ENCODE data around the gene FTO.

The FTO gene

DNA sequence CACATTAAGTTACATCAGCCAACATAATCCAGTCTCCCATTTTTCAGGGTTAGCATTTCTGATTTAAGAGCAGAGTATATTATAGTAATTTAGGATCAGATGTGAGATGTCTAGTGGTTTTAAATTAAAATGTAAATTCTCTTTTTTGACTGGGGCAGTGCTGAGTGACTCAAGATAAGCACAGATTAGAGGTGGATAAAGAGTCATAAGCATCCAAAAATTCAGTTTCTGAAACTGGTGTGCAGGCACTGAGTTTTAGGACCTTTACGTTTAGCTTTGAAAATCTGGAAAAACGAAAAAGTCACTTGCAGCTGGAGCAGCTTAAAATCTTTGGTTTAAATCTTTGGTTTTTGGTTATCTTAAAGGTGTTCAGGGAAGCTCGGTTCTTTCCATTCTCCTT, 190.7 kb downstream of the FTO start:
- no peak for DNase-seq (ENCODE audit: low read depth in 2 of 2, low spot score in 1 of 2)

DNA sequence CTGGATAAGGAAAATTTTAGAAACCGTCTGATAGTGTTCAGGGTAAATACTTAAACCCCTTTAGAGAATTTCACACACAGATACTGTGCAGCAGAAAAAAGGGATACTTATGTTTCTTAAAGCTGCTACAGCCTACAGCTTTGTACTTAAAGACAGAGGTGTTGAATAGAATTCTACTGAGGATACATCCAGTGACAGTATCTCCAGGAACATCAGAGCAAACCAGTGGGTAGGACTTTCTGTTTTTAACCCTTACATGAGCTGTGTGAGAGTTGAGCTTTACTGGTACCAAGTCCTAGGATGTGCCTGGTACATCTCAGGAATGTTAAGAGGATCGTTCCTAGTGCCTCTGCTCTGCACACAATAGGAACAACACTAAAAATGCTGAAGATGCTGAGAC, 191.5 kb downstream of the FTO start:
- DNase-seq (ENCODE audit: low read depth in 2 of 2, low spot score in 1 of 2), result no peak

DNA sequence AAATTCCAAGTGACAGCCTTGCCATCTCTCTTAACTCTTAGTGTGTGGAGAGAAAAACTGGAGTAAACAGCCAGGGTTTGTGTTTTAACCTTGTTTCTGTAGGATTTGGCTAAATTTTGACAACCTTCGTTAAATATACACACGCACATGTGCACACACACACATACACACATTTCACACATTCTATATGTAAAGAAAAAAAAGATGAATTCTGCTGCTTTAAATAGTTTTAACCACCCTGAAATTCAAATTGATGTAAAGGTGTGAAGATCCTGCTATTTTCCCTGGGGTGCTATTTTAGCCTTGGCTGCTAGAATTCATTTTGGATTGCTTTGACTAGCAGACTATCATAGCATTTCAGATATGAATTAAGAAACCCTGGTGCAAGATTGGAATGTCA, 191.9 kb downstream of the FTO start:
- no peak for DNase-seq (ENCODE audit: low read depth in 2 of 2, low spot score in 1 of 2)

DNA sequence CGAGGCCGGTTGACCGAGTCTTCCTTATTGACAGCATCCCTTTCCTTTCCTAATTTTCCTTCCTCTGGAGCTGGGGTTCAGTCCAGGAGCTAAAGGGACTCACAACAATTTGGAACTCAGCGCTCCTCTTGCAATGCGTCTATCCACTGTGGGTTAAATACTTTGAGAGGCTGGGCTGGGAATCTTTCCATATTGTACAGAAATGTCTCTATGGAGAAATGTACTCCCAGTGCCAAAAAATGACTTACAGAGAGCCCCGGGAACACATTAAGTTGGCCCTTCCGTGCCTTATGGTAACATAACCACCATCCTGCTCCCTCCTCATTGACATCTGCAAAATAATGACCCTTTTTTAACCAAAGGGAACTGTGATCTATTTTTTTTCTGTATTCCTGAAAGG, 192.8 kb downstream of the FTO start:
- DNase-seq (ENCODE audit: low read depth in 2 of 2, low spot score in 1 of 2), result no peak

DNA sequence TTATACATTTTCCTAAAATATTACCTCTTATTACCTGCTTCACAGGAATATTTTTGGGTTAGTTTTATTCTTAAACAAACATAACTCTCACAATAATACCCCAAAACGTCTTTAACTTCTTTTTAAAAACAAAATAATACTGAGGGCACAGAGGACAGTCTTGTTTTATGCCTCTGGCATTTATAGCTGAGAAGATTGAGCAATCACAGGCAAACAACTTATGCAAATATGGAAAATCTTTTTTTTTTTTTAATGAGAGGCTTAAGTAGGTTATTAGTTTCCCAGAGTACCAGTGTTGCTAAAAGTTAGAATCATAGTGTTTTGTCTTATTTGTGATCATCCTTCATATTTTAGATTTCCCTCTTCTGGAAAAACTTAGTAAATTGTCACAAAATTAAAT, 195.0 kb downstream of the FTO start:
- no peak for DNase-seq (ENCODE audit: low read depth in 2 of 2, low spot score in 1 of 2)

DNA sequence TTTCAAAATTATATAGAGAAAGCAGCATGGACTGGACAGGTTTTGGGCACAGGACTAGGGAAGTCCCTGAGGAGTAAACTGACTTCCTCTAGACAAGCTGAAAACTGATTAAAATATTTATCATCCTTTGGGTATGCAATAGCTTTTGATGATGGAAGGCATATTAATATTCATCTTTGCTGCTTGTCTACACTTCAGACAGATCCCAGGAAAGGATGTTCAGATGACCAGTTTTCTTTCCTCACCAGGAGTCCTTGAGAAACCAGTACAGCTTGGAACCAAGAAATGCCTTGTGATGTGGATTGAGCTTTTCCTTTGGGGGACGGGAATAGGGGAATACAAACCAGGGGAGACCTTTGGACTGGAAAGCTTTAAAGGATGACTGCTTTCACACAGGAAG, 195.5 kb downstream of the FTO start:
- DNase-seq (ENCODE audit: low read depth in 2 of 2, low spot score in 1 of 2), result no peak

DNA sequence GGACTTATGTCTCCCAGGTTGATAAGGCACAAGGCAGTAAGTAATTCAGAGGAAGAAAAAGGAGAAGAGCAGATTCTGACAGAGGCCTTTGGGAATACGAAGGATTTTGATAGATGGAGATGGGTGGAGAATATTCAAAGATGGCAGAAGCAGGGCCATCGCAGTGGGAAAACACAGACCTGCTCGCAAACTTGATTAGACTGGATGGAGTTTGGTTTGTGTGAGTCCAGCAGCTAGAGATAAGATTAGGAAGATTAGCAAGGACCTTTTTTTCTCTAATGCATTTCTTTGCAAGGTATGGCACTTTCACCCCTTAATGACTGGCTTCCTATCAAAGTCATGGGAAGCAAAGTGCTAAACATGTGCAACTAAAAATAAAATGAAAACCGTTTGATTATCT, 196.7 kb downstream of the FTO start:
- DNase-seq (ENCODE audit: low read depth in 2 of 2, low spot score in 1 of 2), result no peak

DNA sequence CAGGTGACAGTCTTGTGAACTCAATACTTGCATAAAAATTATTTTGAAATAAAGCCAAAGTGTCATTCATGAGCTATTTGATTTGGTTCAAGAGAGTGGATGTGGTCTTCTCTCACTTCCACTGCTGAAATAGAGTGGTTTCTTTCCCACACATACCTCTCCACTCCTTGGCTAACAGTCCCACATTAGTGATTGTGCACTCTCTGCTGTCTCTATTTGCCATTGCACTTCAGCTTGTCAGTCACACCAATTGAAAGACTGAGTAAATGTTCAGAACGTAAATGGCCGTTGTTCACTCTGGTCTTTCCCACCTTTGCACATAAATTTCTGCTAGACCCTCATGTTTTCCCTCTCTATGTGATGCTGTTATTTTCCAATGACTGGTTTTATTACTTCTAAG, 197.5 kb downstream of the FTO start:
- DNase-seq (ENCODE audit: low read depth in 2 of 2, low spot score in 1 of 2), result no peak

DNA sequence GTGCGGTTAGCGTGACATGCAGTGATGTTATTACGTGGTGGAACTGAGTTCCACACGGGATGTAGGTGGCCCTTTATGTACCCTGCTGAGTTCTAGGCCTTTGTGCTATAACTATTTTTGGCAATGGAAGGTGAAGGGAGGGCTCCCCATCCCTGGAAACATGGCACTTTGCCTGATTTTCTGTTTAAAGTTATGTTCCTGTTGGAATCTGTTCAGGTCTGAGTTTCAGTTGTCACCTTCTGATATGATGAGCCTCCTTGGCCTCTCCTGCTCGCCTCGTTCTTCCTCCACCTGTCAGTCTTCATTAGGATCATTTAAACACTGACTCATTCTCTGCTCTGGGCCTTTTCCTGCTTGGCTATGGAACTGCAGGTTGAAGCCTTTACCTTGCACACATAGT, 200.6 kb downstream of the FTO start:
- no peak for DNase-seq (ENCODE audit: low read depth in 2 of 2, low spot score in 1 of 2)

DNA sequence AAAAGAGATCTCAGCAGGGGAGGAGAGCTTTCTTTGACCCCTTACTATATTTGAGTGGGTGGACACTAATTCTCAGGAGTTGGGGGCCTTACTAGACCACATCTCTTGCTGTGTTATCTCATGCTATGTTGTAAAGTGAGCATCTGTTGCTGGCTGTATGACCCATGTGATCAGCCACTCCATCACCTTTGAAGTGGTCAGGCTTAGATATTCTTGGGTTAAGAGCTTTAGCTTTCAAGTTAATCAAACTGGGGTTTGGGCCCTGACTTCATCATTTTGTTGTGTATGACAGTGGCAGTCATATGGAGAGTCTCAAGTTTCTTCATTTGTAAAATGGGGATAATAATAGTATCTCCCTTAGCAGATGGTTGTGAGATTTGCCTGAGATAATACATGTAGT, 201.1 kb downstream of the FTO start:
- no peak for DNase-seq (ENCODE audit: low read depth in 2 of 2, low spot score in 1 of 2)

DNA sequence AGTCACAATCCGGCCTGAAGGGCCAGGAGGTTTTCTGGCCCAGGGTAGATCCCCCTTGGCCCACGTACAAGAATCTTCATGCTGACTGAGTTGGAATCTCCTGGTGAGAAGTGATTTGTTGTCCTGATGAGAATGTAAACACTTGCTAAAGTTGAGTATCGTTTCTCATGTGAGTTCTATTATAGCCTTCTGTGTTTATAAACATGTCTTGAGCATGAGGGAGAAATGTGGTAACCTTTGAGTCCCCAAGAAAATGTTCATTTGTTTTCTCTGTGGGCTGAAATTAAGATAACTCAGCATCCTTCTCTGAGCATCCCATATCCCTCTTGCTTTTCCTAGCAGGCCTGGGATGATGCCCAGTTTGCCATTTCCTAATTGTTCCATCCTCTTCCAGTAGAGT, 204.8 kb downstream of the FTO start:
- no peak for DNase-seq (ENCODE audit: low read depth in 2 of 2, low spot score in 1 of 2)

DNA sequence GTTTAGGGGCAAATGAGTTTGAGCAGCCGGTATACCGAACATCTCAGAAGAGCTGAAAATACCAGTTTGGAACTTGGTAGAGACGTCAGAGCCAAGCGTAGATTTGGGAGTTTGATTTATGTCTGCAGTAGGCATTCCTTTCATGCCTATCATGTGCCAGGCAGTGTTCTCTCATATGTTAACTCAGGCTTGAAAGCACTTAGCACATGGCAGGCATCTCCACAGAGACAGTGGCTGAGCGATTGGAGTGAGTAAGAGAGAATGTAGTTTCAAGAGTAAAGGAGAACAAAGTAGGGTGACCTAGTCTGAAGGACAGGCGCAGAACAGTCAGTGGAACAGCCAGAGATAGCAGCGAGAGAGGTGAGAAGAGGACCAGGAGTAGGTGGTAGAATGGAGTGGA, 207.0 kb downstream of the FTO start:
- DNase-seq (ENCODE audit: low read depth in 2 of 2, low spot score in 1 of 2), result no peak

DNA sequence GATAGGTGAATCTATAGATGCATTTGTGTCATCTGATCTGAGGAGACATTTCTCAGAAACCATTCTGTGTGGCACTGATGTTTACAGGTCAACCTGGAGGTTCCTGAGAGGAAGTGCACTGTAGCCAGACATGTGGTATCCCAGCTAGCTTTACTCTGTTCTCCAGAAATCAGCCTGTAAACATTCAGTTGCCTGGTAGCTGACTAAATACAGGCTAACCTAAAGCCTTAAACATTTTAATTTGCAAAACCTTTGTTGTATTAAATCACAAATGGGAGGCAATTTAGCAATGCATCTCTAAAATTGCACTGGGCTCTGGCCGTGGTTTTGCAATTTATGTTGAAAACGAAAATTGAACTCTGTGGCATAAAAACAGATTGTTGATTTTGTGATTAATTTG, 207.6 kb downstream of the FTO start:
- DNase-seq (ENCODE audit: low read depth in 2 of 2, low spot score in 1 of 2), result no peak

DNA sequence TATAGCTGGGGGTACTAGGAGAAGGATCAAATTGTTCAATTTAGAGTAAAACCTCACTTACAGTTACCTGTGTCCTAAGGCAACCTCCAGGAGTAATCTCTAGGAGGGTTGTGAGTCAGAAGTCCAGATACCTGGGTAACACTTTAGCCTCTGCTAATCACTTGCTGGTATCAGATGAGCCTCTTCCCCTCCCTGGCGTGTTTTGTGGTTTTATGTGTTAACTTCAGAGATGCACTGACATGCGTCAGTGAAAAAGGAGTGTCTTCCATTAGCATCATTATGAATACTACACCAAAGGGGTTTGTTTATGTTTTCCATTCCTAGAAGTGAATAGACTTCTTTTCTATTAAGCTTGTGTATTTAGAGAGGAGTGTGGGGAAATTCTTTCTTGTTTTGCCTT, 208.2 kb downstream of the FTO start:
- DNase-seq (ENCODE audit: low read depth in 2 of 2, low spot score in 1 of 2), result peak in 1 of 2 donors; percentile 9

DNA sequence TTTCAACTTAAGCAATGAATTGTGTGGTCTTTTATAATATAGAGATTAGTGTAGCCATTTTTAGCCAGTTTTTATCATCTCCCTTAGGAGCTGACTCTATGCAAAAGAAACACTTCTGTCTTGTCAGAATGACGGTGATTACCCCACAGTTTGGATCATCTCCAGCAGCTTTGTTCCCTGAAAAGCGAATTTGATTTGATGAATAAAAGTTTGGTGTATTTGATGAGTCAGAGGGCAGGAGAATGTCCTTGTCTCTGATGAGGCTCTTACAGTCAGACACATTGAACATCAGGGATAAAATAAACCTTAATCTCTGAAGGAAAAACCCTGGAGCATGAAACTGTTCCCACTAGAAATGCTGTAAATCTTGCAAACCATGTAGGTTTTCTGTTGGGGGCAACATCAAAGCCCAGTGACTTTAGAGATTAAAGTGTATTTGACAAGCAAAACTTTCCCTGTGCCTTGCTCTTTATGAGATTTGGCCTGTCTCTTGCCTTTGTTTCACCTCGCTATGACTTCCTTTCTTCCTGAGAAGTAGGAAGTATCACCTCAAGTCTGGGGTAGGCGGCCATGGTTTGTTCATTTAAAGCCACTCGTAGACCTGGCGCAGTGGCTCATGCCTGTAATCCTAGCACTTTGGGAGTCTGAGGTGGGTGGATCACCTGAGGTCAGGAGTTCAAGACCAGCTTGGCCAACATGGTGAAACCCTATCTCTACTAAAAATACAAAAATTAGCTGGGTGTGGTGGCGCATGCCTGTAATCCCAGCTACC, 209.3 kb downstream of the FTO start:
- no peak for DNase-seq (ENCODE audit: low read depth in 2 of 2, low spot score in 1 of 2)

DNA sequence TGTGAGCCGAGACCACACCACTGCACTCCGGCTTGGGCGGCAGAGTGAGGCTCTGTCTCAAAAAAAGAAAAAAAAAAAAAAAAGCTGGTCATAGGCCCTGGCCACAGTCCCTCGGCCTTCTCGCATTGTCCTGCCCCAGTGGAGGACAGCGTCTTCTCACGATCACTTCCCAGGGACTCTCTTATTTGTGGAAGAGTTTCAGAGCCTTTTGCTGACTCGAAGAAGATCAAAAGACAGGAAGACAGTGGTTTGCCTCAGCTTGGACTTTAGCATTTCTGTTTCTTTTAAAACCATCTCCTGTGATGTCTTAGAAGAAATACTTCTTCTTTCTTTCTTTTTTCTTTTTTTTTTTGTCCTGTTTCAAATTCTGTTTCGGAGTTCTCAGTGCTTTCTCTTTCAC, 210.0 kb downstream of the FTO start:
- DNase-seq (ENCODE audit: low read depth in 2 of 2, low spot score in 1 of 2), result no peak

DNA sequence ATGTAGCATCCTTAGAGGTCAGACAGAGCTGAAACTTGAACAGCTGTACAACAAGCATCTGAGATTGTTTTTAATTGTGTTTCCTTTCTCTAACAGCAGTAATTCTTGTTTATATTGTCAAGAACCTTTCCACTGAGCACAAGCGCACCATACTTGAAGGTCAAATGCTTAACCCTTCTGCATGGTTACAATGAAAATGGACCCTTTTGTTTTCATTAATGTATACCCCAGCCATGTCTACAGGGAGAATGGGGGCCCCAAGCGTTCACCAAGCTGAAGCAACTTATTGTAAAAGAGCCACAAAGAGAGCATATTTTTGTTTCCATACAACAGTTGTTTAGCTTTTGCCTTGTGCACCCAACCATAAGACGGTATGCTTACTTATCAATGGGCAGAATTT, 210.8 kb downstream of the FTO start:
- no peak for DNase-seq (ENCODE audit: low read depth in 2 of 2, low spot score in 1 of 2)

DNA sequence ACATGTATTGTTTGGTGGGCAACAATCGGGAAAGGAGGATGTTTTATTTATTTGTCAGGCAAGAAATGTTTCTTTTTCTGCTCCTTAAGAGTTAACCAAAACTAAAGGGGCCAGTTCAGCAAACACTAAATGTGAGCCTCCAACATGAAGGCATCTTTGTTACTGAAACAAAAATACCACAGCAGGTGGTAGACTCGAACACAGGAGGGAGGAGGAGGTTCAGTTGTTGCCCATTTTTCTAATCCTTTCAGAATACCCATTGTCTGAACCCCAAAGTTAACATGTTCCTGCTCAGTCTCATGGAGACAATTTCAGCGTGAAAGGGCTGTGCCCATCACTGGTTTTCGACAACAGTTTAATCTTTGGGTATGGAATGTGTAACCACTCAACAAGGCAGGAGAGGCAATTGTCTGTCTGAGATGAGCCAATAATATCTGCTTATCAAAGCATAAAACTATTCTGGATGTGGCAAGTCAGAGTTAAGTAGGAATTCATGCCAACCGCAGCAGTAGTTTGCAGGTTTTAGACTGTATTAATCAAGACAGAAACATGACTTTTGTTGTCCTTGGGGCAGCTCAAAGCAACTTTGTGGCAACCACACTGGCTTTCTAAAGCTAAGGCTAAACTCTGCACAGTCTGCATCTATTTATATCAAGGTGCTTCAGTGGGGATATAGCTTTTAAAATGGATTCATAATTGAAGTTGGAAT, 211.7 kb downstream of the FTO start:
- no peak for DNase-seq (ENCODE audit: low read depth in 2 of 2, low spot score in 1 of 2)

DNA sequence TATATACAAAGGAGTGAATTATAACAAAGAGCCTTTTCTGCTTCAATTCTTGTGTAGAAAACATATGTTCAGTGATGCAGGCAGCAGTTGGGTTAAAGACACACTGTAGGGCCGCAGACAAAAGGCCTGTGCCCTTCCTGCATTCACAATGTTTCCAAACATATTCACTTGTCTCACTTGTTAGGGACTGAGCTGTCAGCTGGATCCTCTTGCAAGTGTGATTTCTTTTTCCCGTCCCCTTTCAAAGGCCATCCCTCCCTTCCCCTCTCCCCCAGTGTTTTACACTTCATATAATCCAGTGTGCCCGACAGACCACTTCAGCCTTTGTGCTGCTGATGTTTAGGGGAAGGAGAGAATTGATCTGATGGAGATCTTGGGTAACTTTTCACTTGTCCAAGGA, 217.0 kb downstream of the FTO start:
- no peak for DNase-seq (ENCODE audit: low read depth in 2 of 2, low spot score in 1 of 2)

DNA sequence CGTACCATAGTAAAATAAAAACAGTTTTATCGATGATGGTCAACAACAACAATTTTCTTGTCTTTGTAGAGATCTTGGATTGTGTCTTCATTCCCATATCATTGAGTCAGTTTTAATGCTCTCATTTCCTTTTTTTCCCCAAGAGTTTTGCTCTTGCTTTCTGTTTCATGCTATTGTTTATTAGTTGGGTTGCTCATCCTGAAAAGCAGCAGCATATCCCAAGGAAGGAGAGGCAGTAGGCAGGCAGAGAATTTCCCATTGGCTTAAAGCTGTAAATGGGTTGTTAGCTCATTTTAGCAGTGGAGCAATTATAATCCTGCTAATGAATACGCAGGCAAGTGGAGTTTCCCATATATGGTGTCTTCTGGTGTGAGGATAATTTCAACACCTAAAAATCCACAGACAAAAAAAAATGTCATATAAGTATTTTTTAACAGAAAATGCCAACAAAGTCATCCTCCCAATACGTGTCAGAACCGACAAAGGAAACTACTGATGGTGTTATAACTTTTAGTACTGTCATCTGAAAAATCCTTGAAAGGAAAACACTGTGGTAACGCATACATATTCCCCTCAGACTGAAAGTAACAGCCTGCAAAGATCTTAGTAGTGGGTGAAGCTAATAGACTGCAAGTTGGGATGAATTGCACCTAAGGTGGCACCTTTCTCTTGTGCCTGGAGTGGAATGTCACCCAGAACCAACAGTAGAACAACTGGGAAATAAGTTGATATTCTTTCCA, 218.3 kb downstream of the FTO start:
- DNase-seq (ENCODE audit: low read depth in 2 of 2, low spot score in 1 of 2), result no peak

DNA sequence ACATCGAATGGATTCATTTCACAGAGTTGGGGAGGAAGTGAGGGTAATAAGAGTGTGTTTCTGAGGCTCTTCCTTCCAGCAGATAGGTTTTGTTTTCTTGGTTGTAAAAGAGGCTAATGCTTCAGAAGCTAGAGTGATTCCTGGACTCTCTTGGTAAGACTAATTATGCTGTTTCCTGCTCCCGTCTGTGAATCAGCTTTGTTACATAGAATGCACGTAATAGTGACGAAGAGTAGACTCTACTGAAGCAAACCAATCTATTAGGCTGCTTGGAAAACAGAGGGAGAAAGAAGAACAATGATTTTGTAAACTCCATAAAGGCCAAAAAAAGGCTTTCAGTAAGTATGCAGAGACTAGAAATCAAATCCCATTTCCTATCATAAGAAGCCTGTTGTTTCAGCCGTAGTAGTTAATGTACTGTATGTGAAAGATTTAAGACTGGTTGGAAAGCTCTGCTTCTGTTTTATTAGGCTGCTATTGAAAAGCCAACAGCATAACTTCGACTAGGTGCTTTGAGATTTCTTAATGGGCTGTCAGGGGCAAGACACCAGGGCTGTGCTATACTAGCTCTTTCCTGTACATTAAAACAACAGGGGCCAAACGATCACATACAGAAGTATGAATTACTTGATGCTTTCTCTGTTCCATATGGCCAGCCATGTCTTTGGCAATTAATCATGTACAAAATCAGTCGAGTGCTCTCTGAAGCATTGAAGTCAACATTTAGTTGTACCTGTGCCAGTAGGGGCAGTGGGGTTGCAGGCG, 219.0 kb downstream of the FTO start:
- no peak for DNase-seq (ENCODE audit: low read depth in 2 of 2, low spot score in 1 of 2)
